Activated CD8-positive, alpha-beta memory T cell treated with anti-CD3 and anti-CD28 coated beads, Interleukin-2, amount 50 U/mL, for 24 hours (primary cell): ENCODE results near the gene DPP6.

Source experiments
- DNase-seq: peaks from one replicate; pipeline ENCODE4 v3.0.0-alpha.2; 2020; ENCODE audit errors: extremely low read depth

Gene DPP6

GRCh38 chr7:154858836-154859537 lies 806.8 kb downstream of the DPP6 start:
- DNase-seq, result no peak

- DNase-seq, result no peak
These were observed 807.8 kb downstream of the DPP6 start for GRCh38 chr7:154859747-154860620.

GRCh38 chr7:154860621-154861375 lies 808.6 kb downstream of the DPP6 start:
- DNase-seq, result no peak

GRCh38 chr7:154861589-154861988 lies 809.4 kb downstream of the DPP6 start:
- no peak for DNase-seq

GRCh38 chr7:154862153-154862791 lies 810.1 kb downstream of the DPP6 start:
- DNase-seq, result no peak

- DNase-seq, result no peak
These were observed 811.7 kb downstream of the DPP6 start for GRCh38 chr7:154863766-154864522.

GRCh38 chr7:154864523-154864891 lies 812.3 kb downstream of the DPP6 start:
- DNase-seq, result no peak

- DNase-seq, result no peak
These were observed 813.9 kb downstream of the DPP6 start for GRCh38 chr7:154865984-154866685.

GRCh38 chr7:154867068-154867467 lies 814.9 kb downstream of the DPP6 start:
- DNase-seq, result no peak

- no peak for DNase-seq
These were observed 816.7 kb downstream of the DPP6 start for GRCh38 chr7:154868921-154869320.

- DNase-seq, result no peak
These were observed 817.2 kb downstream of the DPP6 start for GRCh38 chr7:154869436-154869835.

- no peak for DNase-seq
These were observed 819.3 kb downstream of the DPP6 start for GRCh38 chr7:154871507-154871906.

- DNase-seq, result no peak
These were observed 819.9 kb downstream of the DPP6 start for GRCh38 chr7:154871928-154872750.

- DNase-seq, result no peak
These were observed 820.8 kb downstream of the DPP6 start for GRCh38 chr7:154872811-154873499.

GRCh38 chr7:154873500-154874121 lies 821.4 kb downstream of the DPP6 start:
- DNase-seq, result no peak

GRCh38 chr7:154874409-154875113 lies 822.4 kb downstream of the DPP6 start:
- no peak for DNase-seq

- DNase-seq, result no peak
These were observed 823.1 kb downstream of the DPP6 start for GRCh38 chr7:154875297-154875696.

GRCh38 chr7:154876516-154876915 lies 824.3 kb downstream of the DPP6 start:
- DNase-seq, result no peak
